GM12878 (cell line): ENCODE data around the gene COA1.
"Not testable (repeated sequence)": the region's sequence is repeated elsewhere in the genome, so short reads cannot be mapped to it uniquely, and the experiment has no call there.

Experiments
- CHD4 ChIP-seq: fragments of 200-600 bp; sonication (generic); IDR thresholded peaks from 2 replicates; pipeline ENCODE4 v1.6.1; 2016; ENCODE audit warnings: mild to moderate bottlenecking
- IKZF1 ChIP-seq: fragments of 450-650 bp; conservative IDR thresholded peaks from 2 replicates; pipeline ENCODE4 v1.6.1; 2017; ENCODE audit warnings: antibody characterized with exemption, mild to moderate bottlenecking
- NFYB ChIP-seq: IDR thresholded peaks from 2 replicates; pipeline ENCODE4 v1.6.1; 2011; ENCODE audit warnings: low read depth, mild to moderate bottlenecking, low read length, improper control_type of control experiment, moderate library complexity; ENCODE audit not compliant: insufficient read depth
- POLR2A ChIP-seq: IDR thresholded peaks from 2 replicates; pipeline ENCODE4 v1.6.1; 2011; ENCODE audit warnings: low read depth, mild to moderate bottlenecking, low read length
- YY1 ChIP-seq: IDR thresholded peaks from 2 replicates; pipeline ENCODE4 v1.6.1; 2011; ENCODE audit warnings: low read depth, mild to moderate bottlenecking, low read length
- ZNF24 ChIP-seq: fragments of 450-650 bp; IDR thresholded peaks from 2 replicates; pipeline ENCODE4 v1.6.1; 2017; ENCODE audit warnings: antibody characterized with exemption, mild to moderate bottlenecking

DNA sequence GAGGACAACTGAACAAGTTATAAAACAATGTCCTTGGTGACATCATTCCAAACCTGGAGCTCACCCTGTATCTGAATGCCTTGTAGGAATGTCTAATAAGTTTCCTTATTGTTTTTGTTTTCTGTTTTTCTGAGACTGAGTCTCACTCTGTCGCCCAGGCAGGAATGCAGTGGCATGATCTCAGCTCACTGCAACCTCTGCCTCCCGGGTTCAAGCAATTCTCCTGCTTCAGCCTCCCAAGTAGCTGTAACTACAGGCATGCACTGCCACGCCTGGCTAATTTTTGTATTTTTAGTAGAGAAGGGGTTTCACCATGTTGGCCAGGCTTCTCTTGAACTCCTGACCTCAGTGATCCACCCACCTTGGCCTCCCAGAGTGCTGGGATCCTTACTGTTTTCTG lies 2.2 kb upstream of the COA1 start:
- not testable (repeated sequence) for TF ChIP-seq CHD4, NFYB, POLR2A, YY1, ZNF24
- TF ChIP-seq IKZF1, result peak; percentile 56
